Esophagus squamous epithelium (tissue), 4 donors: Measurements from ENCODE around the gene H6PD.

Source experiments
- CTCF ChIP-seq, 6 experiments: fragments of 450-650 bp in 4 of 6; fragments of 200-600 bp in 2 of 6; sonication (generic) in 2 of 6; IDR thresholded peaks; one replicate each; pipeline ENCODE4 v1.5.1; 2016 to 2019; ENCODE audit warnings: antibody characterized with exemption in 6 of 6, mild to moderate bottlenecking in 4 of 6, moderate library complexity in 4 of 6
- POLR2A ChIP-seq, 4 donors: fragments of 450-650 bp; IDR thresholded peaks; one replicate each; pipeline ENCODE4 v1.6.1; 2017; ENCODE audit warnings: antibody characterized with exemption in 4 of 4, mild to moderate bottlenecking in 4 of 4, moderate library complexity in 3 of 4

GRCh38 chr1:9311029-9311428 is 76.5 kb downstream of the H6PD start:
- TF ChIP-seq CTCF (IDR thresholded peaks at IDR 0.05): no peak
- TF ChIP-seq POLR2A (IDR thresholded peaks at IDR 0.05): no peak
